ENCODE measurements around the gene NCR3LG1.

The NCR3LG1 gene

GRCh38 chr11:17383461-17383860, 31.9 kb downstream of the NCR3LG1 start:
- Mint-ChIP-seq H3K4me3 (no peak overlapping the region), H3K36me3 (ENCODE audit: low read depth) (peaks cover 2% of the 10 kb centered on the region), H3K27ac (peak overlapping the region in 1 of 3 experiments; percentile 14), H3K4me1 (no peaks in the 10 kb centered on the region), H3K27me3 (ENCODE audit: low read depth) (peaks cover 30% of the 10 kb centered on the region), H3K9me3 (peaks cover 4% of the 10 kb centered on the region)
- TF ChIP-seq CTCF (IDR thresholded peaks at IDR 0.05; ENCODE audit: unreplicated experiment in 3 of 3), result no peak

GRCh38 chr11:17384002-17384511, 32.5 kb downstream of the NCR3LG1 start:
- peak; percentile 86 to 89 (median 88) for TF ChIP-seq CTCF (IDR thresholded peaks at IDR 0.05; ENCODE audit: unreplicated experiment in 3 of 3)
- Mint-ChIP-seq H3K27me3 (ENCODE audit: low read depth) (peaks cover 33% of the 10 kb centered on the region), H3K36me3 (ENCODE audit: low read depth) (no peaks in the 10 kb centered on the region), H3K27ac (peak overlapping the region in 1 of 3 experiments; percentile 14), H3K9me3 (peaks cover 3% of the 10 kb centered on the region), H3K4me3 (no peak overlapping the region), H3K4me1 (no peaks in the 10 kb centered on the region)

- Mint-ChIP-seq H3K4me1 (no peaks in the 10 kb centered on the region), H3K4me3 (peak overlapping the region in 1 of 3 experiments; percentile 28), H3K27ac (no peak overlapping the region), H3K36me3 (ENCODE audit: low read depth) (no peaks in the 10 kb centered on the region), H3K9me3 (no peaks in the 10 kb centered on the region), H3K27me3 (ENCODE audit: low read depth) (peaks cover 40% of the 10 kb centered on the region)
- no peak for TF ChIP-seq CTCF (IDR thresholded peaks at IDR 0.05; ENCODE audit: unreplicated experiment in 3 of 3)
Observed at GRCh38 chr11:17385492-17385891, 33.9 kb downstream of the NCR3LG1 start.

- TF ChIP-seq CTCF (IDR thresholded peaks at IDR 0.05; ENCODE audit: unreplicated experiment in 3 of 3), result no peak
- no peaks in the 10 kb centered on the region for H3K9me3 Mint-ChIP-seq
- peak overlapping the region in 1 of 3 experiments; percentile 28 for H3K4me3 Mint-ChIP-seq
- H3K27me3 Mint-ChIP-seq (ENCODE audit: low read depth), result peaks cover 42% of the 10 kb centered on the region
- H3K27ac Mint-ChIP-seq, result no peak overlapping the region
- H3K36me3 Mint-ChIP-seq (ENCODE audit: low read depth), result no peaks in the 10 kb centered on the region
- no peaks in the 10 kb centered on the region for H3K4me1 Mint-ChIP-seq
Observed at GRCh38 chr11:17385926-17386325, 34.3 kb downstream of the NCR3LG1 start.

GRCh38 chr11:17386331-17387084, 34.9 kb downstream of the NCR3LG1 start:
- H3K27me3 Mint-ChIP-seq (ENCODE audit: low read depth), result peaks cover 45% of the 10 kb centered on the region
- no peaks in the 10 kb centered on the region for H3K36me3 Mint-ChIP-seq (ENCODE audit: low read depth)
- no peaks in the 10 kb centered on the region for H3K4me1 Mint-ChIP-seq
- H3K9me3 Mint-ChIP-seq, result no peaks in the 10 kb centered on the region
- no peak overlapping the region for H3K27ac Mint-ChIP-seq
- H3K4me3 Mint-ChIP-seq, result peak overlapping the region in 2 of 3 experiments; percentile 70 to 81
- peak; percentile 50 to 68 (median 60) for TF ChIP-seq CTCF (IDR thresholded peaks at IDR 0.05; ENCODE audit: unreplicated experiment in 3 of 3)

GRCh38 chr11:17387254-17387653, 35.7 kb downstream of the NCR3LG1 start:
- H3K4me3 Mint-ChIP-seq, result peak overlapping the region; percentile 69 to 81 (median 70)
- no peaks in the 10 kb centered on the region for H3K9me3 Mint-ChIP-seq
- no peaks in the 10 kb centered on the region for H3K4me1 Mint-ChIP-seq
- no peak for TF ChIP-seq CTCF (IDR thresholded peaks at IDR 0.05; ENCODE audit: unreplicated experiment in 3 of 3)
- H3K27me3 Mint-ChIP-seq (ENCODE audit: low read depth), result peaks cover 53% of the 10 kb centered on the region
- no peak overlapping the region for H3K27ac Mint-ChIP-seq
- H3K36me3 Mint-ChIP-seq (ENCODE audit: low read depth), result no peaks in the 10 kb centered on the region

Measured in nephron (organoid).